ENCODE results near the gene FZD8. TPM values are rescaled to one million over a fixed set of nuclear protein-coding genes. Genes with fewer than 3 reads are reported as not detected.

Gene FZD8
- total RNA-seq, 4 donors from 2014 or later, result 3.0 to 9.3 (median 4.1) TPM

DNA sequence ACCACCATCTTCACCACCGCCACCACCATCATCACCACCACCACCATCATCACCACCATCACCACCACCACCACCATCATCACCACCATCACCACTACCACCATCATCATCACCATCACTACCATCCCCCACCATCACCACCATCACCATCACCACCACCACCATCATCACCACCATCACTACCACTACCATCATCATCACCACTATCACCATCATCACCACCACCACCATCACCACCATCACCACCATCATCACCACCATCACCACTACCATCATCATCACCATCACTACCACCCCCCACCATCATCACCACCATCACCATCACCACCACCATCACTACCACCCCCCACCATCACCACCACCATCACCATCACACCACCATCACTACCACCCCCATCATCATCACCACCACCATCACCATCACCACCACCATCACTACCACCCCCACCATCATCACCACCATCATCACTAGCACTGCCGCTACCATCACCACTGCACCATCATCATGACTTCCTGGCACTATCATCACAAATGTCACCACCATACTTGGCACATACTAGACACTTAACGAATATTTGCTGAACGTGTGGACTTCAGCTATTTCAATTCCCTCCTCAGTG, 25.3 kb upstream of the FZD8 start:
- H3K9me3 ChIP-seq, result no peaks in the 10 kb centered on the region
- no peak overlapping the region for H3K4me3 ChIP-seq
- H3K4me1 ChIP-seq, result no peaks in the 10 kb centered on the region
- in situ Hi-C loops (cut with MboI; ENCODE audit: low sequenced_read_pairs in 4 of 4) (no loop called here), intact Hi-C loops (cut with DNase I; ENCODE audit: low total_unique reads) (no loop called here)
- H3K27me3 ChIP-seq, result no peaks in the 10 kb centered on the region
- DNase-seq, result no peak
- H3K36me3 ChIP-seq, result no peaks in the 10 kb centered on the region
- ATAC-seq, result no peak
- no peak overlapping the region for H3K27ac ChIP-seq
- no peak for TF ChIP-seq POLR2A (IDR thresholded peaks at IDR 0.05)
- TF ChIP-seq, protein P1, sequence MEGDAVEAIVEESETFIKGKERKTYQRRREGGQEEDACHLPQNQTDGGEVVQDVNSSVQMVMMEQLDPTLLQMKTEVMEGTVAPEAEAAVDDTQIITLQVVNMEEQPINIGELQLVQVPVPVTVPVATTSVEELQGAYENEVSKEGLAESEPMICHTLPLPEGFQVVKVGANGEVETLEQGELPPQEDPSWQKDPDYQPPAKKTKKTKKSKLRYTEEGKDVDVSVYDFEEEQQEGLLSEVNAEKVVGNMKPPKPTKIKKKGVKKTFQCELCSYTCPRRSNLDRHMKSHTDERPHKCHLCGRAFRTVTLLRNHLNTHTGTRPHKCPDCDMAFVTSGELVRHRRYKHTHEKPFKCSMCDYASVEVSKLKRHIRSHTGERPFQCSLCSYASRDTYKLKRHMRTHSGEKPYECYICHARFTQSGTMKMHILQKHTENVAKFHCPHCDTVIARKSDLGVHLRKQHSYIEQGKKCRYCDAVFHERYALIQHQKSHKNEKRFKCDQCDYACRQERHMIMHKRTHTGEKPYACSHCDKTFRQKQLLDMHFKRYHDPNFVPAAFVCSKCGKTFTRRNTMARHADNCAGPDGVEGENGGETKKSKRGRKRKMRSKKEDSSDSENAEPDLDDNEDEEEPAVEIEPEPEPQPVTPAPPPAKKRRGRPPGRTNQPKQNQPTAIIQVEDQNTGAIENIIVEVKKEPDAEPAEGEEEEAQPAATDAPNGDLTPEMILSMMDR (IDR thresholded peaks at IDR 0.05 in 4 of 5, conservative IDR thresholded peaks at IDR 0.05 in 1 of 5), result no peak

DNA sequence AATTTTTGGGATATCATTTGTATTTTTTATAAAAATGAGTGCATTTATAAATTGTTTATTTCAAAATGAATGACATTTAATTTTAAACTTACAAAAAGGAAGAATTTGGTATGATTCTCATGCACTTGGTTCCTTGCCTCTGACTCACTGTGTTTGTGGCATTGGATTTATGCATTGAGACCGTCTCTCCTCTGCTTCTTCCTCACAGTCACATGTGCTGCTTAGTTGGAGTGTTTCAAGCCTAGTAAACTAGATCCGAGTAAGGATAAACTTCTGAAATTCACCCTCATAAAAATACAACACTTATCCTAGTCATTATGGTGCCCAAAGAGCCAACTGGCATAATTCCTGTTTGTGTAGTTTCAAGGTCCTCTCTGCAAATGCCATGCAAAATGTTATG, 19.1 kb upstream of the FZD8 start:
- Histone ChIP-seq H3K9me3 (no peaks in the 10 kb centered on the region), H3K27me3 (no peaks in the 10 kb centered on the region), H3K4me3 (no peak overlapping the region), H3K36me3 (no peaks in the 10 kb centered on the region), H3K4me1 (no peaks in the 10 kb centered on the region), H3K27ac (no peak overlapping the region)
- in situ Hi-C loops (cut with MboI; ENCODE audit: low sequenced_read_pairs in 4 of 4), result no loop called here
- ATAC-seq (no peak), DNase-seq (no peak)
- TF ChIP-seq, protein P1 (IDR thresholded peaks at IDR 0.05 in 4 of 5, conservative IDR thresholded peaks at IDR 0.05 in 1 of 5), result no peak
- no peak for TF ChIP-seq POLR2A (IDR thresholded peaks at IDR 0.05)
- intact Hi-C loops (cut with DNase I; ENCODE audit: low total_unique reads), result no loop called here

DNA sequence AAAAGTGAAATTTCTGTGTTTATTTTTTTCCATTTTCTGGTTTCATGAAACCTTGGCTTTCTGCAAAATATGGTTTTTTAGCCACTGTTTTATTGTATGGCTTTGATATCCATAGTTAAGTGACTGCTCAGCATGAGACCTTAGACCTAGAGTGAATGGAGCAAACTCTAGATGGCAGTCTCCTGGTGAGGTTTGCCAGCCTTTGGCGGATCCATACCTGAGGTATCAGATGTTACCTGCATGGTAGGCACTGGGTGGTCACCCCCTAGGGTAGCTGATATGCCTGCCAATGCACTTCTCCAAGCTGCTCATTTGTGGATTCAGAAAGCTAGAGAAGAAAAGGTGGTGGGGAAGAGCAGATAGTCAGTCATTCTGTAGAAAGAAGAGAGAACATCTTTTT, 17.4 kb upstream of the FZD8 start:
- DNase-seq, result no peak
- Histone ChIP-seq H3K36me3 (no peaks in the 10 kb centered on the region), H3K4me1 (no peaks in the 10 kb centered on the region), H3K9me3 (no peaks in the 10 kb centered on the region), H3K4me3 (no peak overlapping the region), H3K27ac (no peak overlapping the region), H3K27me3 (no peaks in the 10 kb centered on the region)
- in situ Hi-C loops (cut with MboI; ENCODE audit: low sequenced_read_pairs in 4 of 4) (no loop called here), intact Hi-C loops (cut with DNase I; ENCODE audit: low total_unique reads) (no loop called here)
- ATAC-seq, result no peak
- TF ChIP-seq POLR2A (IDR thresholded peaks at IDR 0.05), result no peak
- TF ChIP-seq, protein P1 (IDR thresholded peaks at IDR 0.05 in 4 of 5, conservative IDR thresholded peaks at IDR 0.05 in 1 of 5), result no peak

DNA sequence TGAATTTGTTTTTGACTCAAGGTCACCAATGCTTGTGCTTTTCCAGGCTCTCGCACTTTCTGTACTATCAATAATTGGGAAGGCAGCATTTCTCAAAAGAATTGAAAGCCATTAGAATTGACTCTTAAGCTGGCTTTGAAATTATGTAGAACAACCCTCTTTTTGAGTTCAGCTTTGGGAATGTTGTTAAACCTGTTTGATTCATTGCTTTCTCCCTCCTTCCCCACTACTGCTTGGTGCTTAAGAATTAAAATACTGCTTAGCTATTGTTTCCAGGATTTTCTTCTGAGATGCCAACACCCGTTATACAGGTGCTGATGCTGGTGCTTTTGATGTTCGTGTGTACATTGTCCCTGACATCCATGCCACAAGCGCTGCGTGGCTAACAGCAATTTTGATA, 15.5 kb upstream of the FZD8 start:
- H3K4me3 ChIP-seq, result no peak overlapping the region
- H3K9me3 ChIP-seq, result no peaks in the 10 kb centered on the region
- no peak for ATAC-seq
- no peak overlapping the region for H3K27ac ChIP-seq
- intact Hi-C loops (cut with DNase I; ENCODE audit: low total_unique reads) (no loop called here), in situ Hi-C loops (cut with MboI; ENCODE audit: low sequenced_read_pairs in 4 of 4) (no loop called here)
- no peaks in the 10 kb centered on the region for H3K27me3 ChIP-seq
- TF ChIP-seq POLR2A (IDR thresholded peaks at IDR 0.05), result no peak
- TF ChIP-seq, protein P1 (IDR thresholded peaks at IDR 0.05 in 4 of 5, conservative IDR thresholded peaks at IDR 0.05 in 1 of 5), result no peak
- DNase-seq, result no peak
- H3K36me3 ChIP-seq, result no peaks in the 10 kb centered on the region
- no peaks in the 10 kb centered on the region for H3K4me1 ChIP-seq

DNA sequence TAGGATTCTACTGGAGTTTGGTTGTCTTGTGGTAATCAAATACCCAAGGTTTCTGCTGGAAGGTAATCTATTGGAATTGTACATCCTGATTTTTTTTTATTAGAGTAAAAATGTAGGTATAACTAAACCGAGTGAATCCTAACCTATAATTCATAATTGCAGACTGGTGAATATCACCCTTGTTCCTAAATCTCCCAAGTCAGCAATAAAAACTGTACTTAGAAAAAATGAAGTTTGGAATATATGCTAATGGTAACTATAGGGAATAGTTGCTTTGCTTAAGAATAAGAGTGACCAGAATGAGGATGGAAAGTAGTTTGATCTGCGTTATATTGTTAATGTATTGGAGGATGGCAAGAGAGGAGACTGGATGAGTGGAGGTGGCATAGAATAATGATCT, 10.7 kb upstream of the FZD8 start:
- no peak for ATAC-seq

More for the DNA sequence above, 10.7 kb upstream of the FZD8 start:
- intact Hi-C loops (cut with DNase I; ENCODE audit: low total_unique reads) (no loop called here), in situ Hi-C loops (cut with MboI; ENCODE audit: low sequenced_read_pairs in 4 of 4) (no loop called here)
- TF ChIP-seq POLR2A (IDR thresholded peaks at IDR 0.05), result no peak
- TF ChIP-seq, protein P1 (IDR thresholded peaks at IDR 0.05 in 4 of 5, conservative IDR thresholded peaks at IDR 0.05 in 1 of 5), result no peak
- Histone ChIP-seq H3K27ac (no peak overlapping the region), H3K4me3 (no peak overlapping the region), H3K4me1 (no peaks in the 10 kb centered on the region), H3K36me3 (no peaks in the 10 kb centered on the region), H3K9me3 (no peaks in the 10 kb centered on the region), H3K27me3 (no peaks in the 10 kb centered on the region)
- DNase-seq, result no peak
